PC-3 (cell line): ENCODE measurements around the gene NDOR1. TPM values are rescaled to one million over a fixed set of nuclear protein-coding genes. Genes with fewer than 3 reads are reported as not detected.
A peak's percentile ranks its signal among the peaks of the same experiment; 100 is the strongest.

ENCODE experiments used
- ATAC-seq: fragments of 200-7000 bp; cut with Tn5 transposase; 2 replicates; pipeline ENCODE4 v1.9.1; 2020; ENCODE audit warnings: mild to moderate bottlenecking, moderate library complexity
- BruUV-seq: library from RNA; stranded (reverse); fragments of 400-500 nt; replicated peaks from 2 replicates; lab custom pipeline; 2021; lab: Mats Ljungman, UMichigan
- CTCF ChIA-PET: fragments of 300-600 bp; sonication (Branson Sonifier 250); formaldehyde crosslinking; loops from one replicate; lab custom pipeline; 2022; ENCODE audit warnings: antibody characterized with exemption; lab: Charles Lee
- POLR2A ChIA-PET: fragments of 300-600 bp; sonication (Branson Sonifier 250); formaldehyde crosslinking; loops from one replicate; lab custom pipeline; 2022; ENCODE audit warnings: antibody characterized with exemption; ENCODE audit not compliant: unreplicated experiment; lab: Charles Lee
- DNase-seq: peaks from one replicate; pipeline ENCODE4 v3.0.0-alpha.2; 2015
- H2AFZ ChIP-seq: fragments of 300-600 bp; sonication (generic); 2 replicates; pipeline ENCODE4 v1.6.0; 2016; ENCODE audit warnings: antibody characterized with exemption, low read length
- H3F3A ChIP-seq: fragments of 300-600 bp; sonication (generic); one replicate; pipeline ENCODE4 v1.6.0; 2017; ENCODE audit warnings: antibody characterized with exemption, low read length, control low read depth, mild to moderate bottlenecking; ENCODE audit not compliant: unreplicated experiment
- H3K27ac ChIP-seq: fragments of 300-600 bp; sonication (generic); 2 replicates; pipeline ENCODE4 v1.5.1; 2016; ENCODE audit warnings: mild to moderate bottlenecking, low read length
- H3K27me3 ChIP-seq: fragments of 300-600 bp; sonication (generic); 2 replicates; pipeline ENCODE4 v1.6.1; 2016; ENCODE audit warnings: low read length, mixed read lengths
- H3K36me3 ChIP-seq: fragments of 300-600 bp; sonication (generic); 2 replicates; pipeline ENCODE4 v1.6.1; 2016; ENCODE audit warnings: low read depth, mixed run types, low read length, mixed read lengths
- H3K4me1 ChIP-seq: fragments of 300-600 bp; sonication (generic); 2 replicates; pipeline ENCODE4 v1.5.1; 2016; ENCODE audit warnings: low read length; ENCODE audit not compliant: insufficient read depth
- H3K4me2 ChIP-seq: fragments of 300-600 bp; sonication (generic); 2 replicates; pipeline ENCODE4 v1.6.0; 2016; ENCODE audit warnings: low read length
- H3K4me3 ChIP-seq: fragments of 300-600 bp; sonication (generic); 2 replicates; pipeline ENCODE4 v1.5.1; 2016; ENCODE audit warnings: mild to moderate bottlenecking, low read length, mixed read lengths
- H3K79me2 ChIP-seq: fragments of 300-600 bp; sonication (generic); 2 replicates; pipeline ENCODE4 v1.6.1; 2017; ENCODE audit warnings: low read length, mixed read lengths
- H3K9ac ChIP-seq: fragments of 300-600 bp; sonication (generic); 2 replicates; pipeline ENCODE4 v1.6.0; 2016; ENCODE audit warnings: mild to moderate bottlenecking, low read length
- H3K9me2 ChIP-seq: fragments of 300-600 bp; sonication (generic); replicated peaks from 2 replicates; pipeline ENCODE4 v1.6.1; 2016; ENCODE audit warnings: mixed run types, low read length, mixed read lengths
- H3K9me3 ChIP-seq: fragments of 300-600 bp; sonication (generic); 2 replicates; pipeline ENCODE4 v1.6.1; 2016; ENCODE audit warnings: low read length, mixed read lengths
- H4K20me1 ChIP-seq: fragments of 300-600 bp; sonication (generic); 2 replicates; pipeline ENCODE4 v1.6.1; 2016; ENCODE audit warnings: low read length, mixed read lengths
- CTCF ChIP-seq: fragments of 300-600 bp; sonication (generic); conservative IDR thresholded peaks from 2 replicates; pipeline ENCODE4 v1.5.1; 2017; ENCODE audit warnings: antibody characterized with exemption, low read depth, mild to moderate bottlenecking, low read length
- EZH2 ChIP-seq: fragments of 300-600 bp; sonication (generic); IDR thresholded peaks from one replicate; pipeline ENCODE4 v1.6.1; 2017; ENCODE audit warnings: antibody characterized with exemption, mild to moderate bottlenecking, low read length; ENCODE audit not compliant: unreplicated experiment
- EZH2phosphoT487 ChIP-seq: fragments of 300-600 bp; sonication (generic); IDR thresholded peaks from 2 replicates; pipeline ENCODE4 v1.6.1; 2018; ENCODE audit warnings: mild to moderate bottlenecking, antibody characterized with exemption, low read length, borderline replicate concordance
- intact Hi-C: fragments of 100-400 bp; cut with micrococcal nuclease; formaldehyde crosslinking; loops from 2 replicates; pipeline ENCODE4 v1.9.0; 2023
- total RNA-seq: library from RNA; depleted of rRNA; stranded (reverse); fragments of >200 nt; gene quantifications from 2 replicates; pipeline ENCODE4 v1.2.3, GENCODE V29; 2014

The NDOR1 gene
- total RNA-seq, 1 experiment from 2014 or later: 25.7 TPM

DNA sequence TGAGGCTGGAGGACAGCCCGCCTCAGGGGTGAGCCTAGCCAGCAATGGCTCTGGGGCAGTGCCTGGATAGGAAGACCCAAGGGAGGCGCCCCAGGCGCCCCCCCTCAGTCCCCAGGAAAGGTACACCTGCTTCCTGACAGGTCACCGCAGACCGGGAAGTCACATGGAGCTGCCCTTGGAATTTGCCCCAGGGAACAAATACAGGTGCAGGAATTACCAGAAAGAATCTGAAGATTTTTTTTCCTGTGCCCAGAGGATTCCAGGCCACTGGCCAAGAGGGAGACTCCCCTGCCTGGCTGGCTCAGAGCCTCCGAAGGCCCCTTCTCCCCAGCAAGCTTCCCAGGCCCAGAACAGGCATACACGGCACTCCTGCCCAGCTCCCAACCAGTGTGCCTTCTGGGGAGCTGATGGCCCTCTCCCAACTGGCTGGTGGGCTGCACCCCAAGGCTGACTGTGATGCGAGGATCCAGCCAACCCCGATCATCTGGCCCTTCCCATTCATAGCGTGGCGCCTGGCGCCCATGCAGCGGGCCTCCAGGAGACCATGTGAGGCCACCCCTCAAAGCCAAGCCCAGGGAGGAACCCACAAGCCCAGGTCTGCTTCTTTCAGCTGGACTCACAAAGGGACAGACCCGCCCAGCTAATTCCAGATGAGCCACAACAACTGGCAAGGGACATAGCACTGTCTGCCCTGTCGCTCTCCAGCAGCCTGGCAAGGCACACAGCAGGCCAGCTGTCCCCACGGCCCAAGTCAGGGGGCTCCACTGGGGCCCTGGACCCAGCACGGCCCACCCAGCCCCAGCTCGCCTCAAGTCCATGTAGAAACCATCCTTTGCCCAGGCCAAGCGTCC, 7.2 kb upstream of the NDOR1 start:
- H4K20me1 ChIP-seq: peaks cover 14% of the 10 kb centered on the region; the same call in 1 of the 2 replicates
- peaks cover 35% of the 10 kb centered on the region for H3K79me2 ChIP-seq
- no peak overlapping the region for H3K27ac ChIP-seq
- no peaks in the 10 kb centered on the region for H3K9me3 ChIP-seq
- no peak overlapping the region for H2AFZ ChIP-seq
- no TSS peak for BruUV-seq
- ChIA-PET POLR2A (interaction anchor here (0.6 kb wide), 1 partner anchor 9 kb away, joined by 3 read pairs; no protein-coding TSS in a partner anchor), CTCF (interaction anchor here (0.9 kb wide), 1 partner anchor 9 kb away, joined by 3 read pairs; no protein-coding TSS in a partner anchor)
- H3K9me2 ChIP-seq: no peaks in the 10 kb centered on the region
- no peaks in the 10 kb centered on the region for H3F3A ChIP-seq
- no peak overlapping the region for H3K9ac ChIP-seq
- peak; percentile 4 for ATAC-seq
- peak overlapping the region; percentile 89 for H3K4me2 ChIP-seq
- no peaks in the 10 kb centered on the region for H3K27me3 ChIP-seq
- no peaks in the 10 kb centered on the region for H3K36me3 ChIP-seq
- intact Hi-C loops: no loop called here
- TF ChIP-seq EZH2phosphoT487 (no peak), EZH2 (no peak), CTCF (no peak)
- H3K4me1 ChIP-seq: peaks cover 45% of the 10 kb centered on the region
- peak overlapping the region; percentile 68 for H3K4me3 ChIP-seq
- peak; percentile 85 for DNase-seq

GRCh38 chr9:137198902-137199283, 6.6 kb upstream of the NDOR1 start:
- Histone ChIP-seq H3K27me3 (no peaks in the 10 kb centered on the region), H3K27ac (no peak overlapping the region), H3F3A (no peaks in the 10 kb centered on the region), H3K4me3 (peak overlapping the region; percentile 68), H3K9me2 (no peaks in the 10 kb centered on the region), H3K36me3 (no peaks in the 10 kb centered on the region), H4K20me1 (peaks cover 14% of the 10 kb centered on the region; the same call in 1 of the 2 replicates), H3K4me1 (peaks cover 46% of the 10 kb centered on the region), H3K79me2 (peaks cover 41% of the 10 kb centered on the region), H2AFZ (no peak overlapping the region), H3K9me3 (no peaks in the 10 kb centered on the region), H3K9ac (no peak overlapping the region), H3K4me2 (peak overlapping the region; percentile 89)
- ATAC-seq (no peak), DNase-seq (no peak)
- TF ChIP-seq EZH2phosphoT487 (no peak), CTCF (no peak)
- intact Hi-C loops: no loop called here
- BruUV-seq: no TSS peak
- CTCF ChIA-PET: interaction anchor here (0.9 kb wide), 1 partner anchor 10 kb away, joined by 3 read pairs; no protein-coding TSS in a partner anchor
- POLR2A ChIA-PET: no interaction called here
